Large intestine (tissue), 3 donors: ENCODE measurements around the gene LRRC45. TPM values are rescaled to one million over a fixed set of nuclear protein-coding genes. Genes with fewer than 3 reads are reported as not detected.

ENCODE experiments used
- DNase-seq, 2 donors: peaks; one replicate each; pipeline versions ENCODE4 v3.0.0 to v3.0.0-alpha.2; 2013
- H3K27ac ChIP-seq: one replicate; pipeline ENCODE4 v1.5.1; 2013; ENCODE audit warnings: low read length
- H3K27me3 ChIP-seq: 2 replicates; pipeline ENCODE4 v1.6.1; 2013; ENCODE audit warnings: low read length; ENCODE audit not compliant: control insufficient read depth, insufficient read depth
- H3K36me3 ChIP-seq: 2 replicates; pipeline ENCODE4 v1.6.1; 2013; ENCODE audit warnings: low read length; ENCODE audit not compliant: control insufficient read depth, insufficient read depth
- H3K4me1 ChIP-seq: one replicate; pipeline ENCODE4 v1.6.1; 2013; ENCODE audit warnings: low read length; ENCODE audit not compliant: control insufficient read depth, insufficient read depth
- H3K4me3 ChIP-seq: one replicate; pipeline ENCODE4 v1.5.1; 2013; ENCODE audit warnings: low read length
- H3K9me3 ChIP-seq: one replicate; pipeline ENCODE4 v1.6.1; 2013; ENCODE audit warnings: mild to moderate bottlenecking, low read depth, low read length, moderate library complexity; ENCODE audit not compliant: control insufficient read depth
- WGBS: methylation state at CpG from one replicate; pipeline ENCODE4 v1.1.5; 2013; ENCODE audit warnings: low lambda C conversion rate; ENCODE audit not compliant: insufficient coverage; 5-methylcytosine and 5-hydroxymethylcytosine counted together
- polyA plus RNA-seq: library from polyadenylated mRNA; unstranded; fragments of 120-200 nt; gene quantifications from one replicate; pipeline ENCODE4 v1.2.1, GENCODE V29; 2013

Gene LRRC45
- polyA plus RNA-seq, 1 donor = 14.4 TPM

GRCh38 chr17:82053556-82054263, 30.6 kb downstream of the LRRC45 start:
- no peak overlapping the region for H3K4me3 ChIP-seq
- H3K27me3 ChIP-seq = no peaks in the 10 kb centered on the region
- H3K27ac ChIP-seq = no peak overlapping the region
- H3K4me1 ChIP-seq = peaks cover 18% of the 10 kb centered on the region
- peaks cover 72% of the 10 kb centered on the region for H3K36me3 ChIP-seq
- no CpG with 5 or more reads among the region's 28 CpGs for WGBS
- no peaks in the 10 kb centered on the region for H3K9me3 ChIP-seq
- DNase-seq = no peak

GRCh38 chr17:82054351-82055022, 31.4 kb downstream of the LRRC45 start:
- Histone ChIP-seq H3K36me3 (peaks cover 71% of the 10 kb centered on the region), H3K4me3 (no peak overlapping the region), H3K27ac (no peak overlapping the region), H3K9me3 (no peaks in the 10 kb centered on the region), H3K4me1 (peaks cover 18% of the 10 kb centered on the region), H3K27me3 (no peaks in the 10 kb centered on the region)
- WGBS = no CpG with 5 or more reads among the region's 38 CpGs
- DNase-seq = no peak

GRCh38 chr17:82055023-82055964, 32.2 kb downstream of the LRRC45 start:
- H3K4me1 ChIP-seq = peaks cover 14% of the 10 kb centered on the region
- H3K4me3 ChIP-seq = no peak overlapping the region
- H3K27ac ChIP-seq = no peak overlapping the region
- WGBS = no CpG with 5 or more reads among the region's 26 CpGs
- no peaks in the 10 kb centered on the region for H3K27me3 ChIP-seq
- H3K36me3 ChIP-seq = peaks cover 72% of the 10 kb centered on the region
- no peak for DNase-seq
- H3K9me3 ChIP-seq = no peaks in the 10 kb centered on the region

GRCh38 chr17:82055965-82056728, 33.0 kb downstream of the LRRC45 start:
- no peak for DNase-seq
- H3K9me3 ChIP-seq = no peaks in the 10 kb centered on the region
- no peaks in the 10 kb centered on the region for H3K27me3 ChIP-seq
- no peak overlapping the region for H3K27ac ChIP-seq
- peaks cover 11% of the 10 kb centered on the region for H3K4me1 ChIP-seq
- no CpG with 5 or more reads among the region's 28 CpGs for WGBS
- no peak overlapping the region for H3K4me3 ChIP-seq
- peaks cover 79% of the 10 kb centered on the region for H3K36me3 ChIP-seq

GRCh38 chr17:82056729-82057621, 33.9 kb downstream of the LRRC45 start:
- Histone ChIP-seq H3K36me3 (peaks cover 86% of the 10 kb centered on the region), H3K9me3 (no peaks in the 10 kb centered on the region), H3K4me3 (no peak overlapping the region), H3K27me3 (no peaks in the 10 kb centered on the region), H3K4me1 (peaks cover 11% of the 10 kb centered on the region), H3K27ac (no peak overlapping the region)
- no peak for DNase-seq
- WGBS = no CpG with 5 or more reads among the region's 29 CpGs

DNA sequence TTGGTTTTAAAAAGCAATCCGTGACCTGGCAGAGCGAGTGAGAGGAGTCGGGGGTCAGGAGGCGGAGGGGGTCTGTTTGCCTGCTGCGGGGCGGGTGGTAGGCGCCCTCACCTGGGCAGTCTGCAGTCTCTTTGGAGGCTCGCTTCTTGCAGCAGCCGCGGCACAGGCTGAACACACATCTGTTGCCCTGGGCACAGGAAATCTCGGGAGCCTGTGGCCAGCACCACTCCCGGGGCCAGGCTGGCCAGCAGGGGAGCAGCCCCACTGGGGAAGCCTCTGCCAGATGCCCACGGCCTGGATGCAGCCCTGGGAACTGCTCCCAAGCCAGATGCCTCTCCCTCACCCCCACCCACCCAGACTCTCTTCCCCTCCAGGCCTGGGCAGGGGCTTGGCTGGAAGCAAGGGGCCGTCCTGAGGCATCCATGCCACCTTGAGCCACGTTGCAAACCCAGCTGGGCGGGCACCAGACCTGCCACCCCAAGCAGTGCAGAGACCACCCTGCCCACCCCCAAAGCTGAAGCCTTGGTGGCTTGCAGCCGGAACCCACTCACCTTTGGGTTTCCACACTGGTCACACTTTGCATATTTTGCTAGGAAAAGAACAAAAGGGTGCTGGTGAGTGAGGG, 35.2 kb downstream of the LRRC45 start:
- Histone ChIP-seq H3K36me3 (peaks cover 95% of the 10 kb centered on the region), H3K27me3 (no peaks in the 10 kb centered on the region), H3K4me1 (peaks cover under 1% of the 10 kb centered on the region), H3K27ac (no peak overlapping the region), H3K4me3 (no peak overlapping the region), H3K9me3 (no peaks in the 10 kb centered on the region)
- DNase-seq = no peak
- no CpG with 5 or more reads among the region's 17 CpGs for WGBS

DNA sequence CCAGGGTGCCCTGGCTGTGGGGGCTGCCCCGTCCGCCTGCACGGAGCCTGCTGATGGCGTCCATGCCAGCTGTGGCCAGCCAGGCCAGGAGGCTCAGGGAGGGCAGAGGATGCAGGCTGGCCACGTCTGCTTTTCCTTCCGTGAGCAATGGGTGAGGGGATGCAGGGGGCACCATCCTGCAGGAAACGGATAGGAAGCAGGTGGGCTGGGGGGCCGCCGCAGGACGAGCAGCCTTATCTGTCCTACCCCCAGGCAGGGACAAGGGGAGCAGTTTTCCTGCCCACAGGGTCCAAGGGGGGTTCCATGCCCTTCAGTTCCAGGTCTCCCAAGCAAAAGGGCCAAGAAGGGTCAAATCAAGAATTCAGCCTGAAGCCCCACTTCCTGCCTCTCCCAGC, 35.7 kb downstream of the LRRC45 start:
- no CpG with 5 or more reads among the region's 10 CpGs for WGBS
- peaks cover 95% of the 10 kb centered on the region for H3K36me3 ChIP-seq
- peaks cover under 1% of the 10 kb centered on the region for H3K4me1 ChIP-seq
- DNase-seq = no peak
- H3K27ac ChIP-seq = no peak overlapping the region
- H3K9me3 ChIP-seq = no peaks in the 10 kb centered on the region
- no peaks in the 10 kb centered on the region for H3K27me3 ChIP-seq
- no peak overlapping the region for H3K4me3 ChIP-seq

- Histone ChIP-seq H3K27ac (no peak overlapping the region), H3K4me3 (no peak overlapping the region), H3K27me3 (no peaks in the 10 kb centered on the region), H3K4me1 (peaks cover 6% of the 10 kb centered on the region), H3K9me3 (no peaks in the 10 kb centered on the region), H3K36me3 (peaks cover 90% of the 10 kb centered on the region)
- no CpG with 5 or more reads among the region's 19 CpGs for WGBS
- DNase-seq = no peak
Measured at GRCh38 chr17:82059272-82060000, 36.3 kb downstream of the LRRC45 start.
